GM23248 (cell line): Measurements from ENCODE around the gene TREML4. TPM values are rescaled to one million over a fixed set of nuclear protein-coding genes. Genes with fewer than 3 reads are reported as not detected.

Source experiments
- DNase-seq: peaks from one replicate; pipeline ENCODE4 v3.0.0-alpha.2; 2015
- H2AFZ ChIP-seq: fragments of 200-600 bp; sonication (generic); 2 replicates; pipeline ENCODE4 v1.6.1; 2016; ENCODE audit warnings: antibody characterized with exemption
- H3F3A ChIP-seq: fragments of 200-600 bp; sonication (generic); 2 replicates; pipeline ENCODE4 v1.6.1; 2016; ENCODE audit warnings: mild to moderate bottlenecking, antibody characterized with exemption, mixed run types; ENCODE audit not compliant: insufficient read depth
- H3K27ac ChIP-seq: fragments of 200-600 bp; sonication (generic); 2 replicates; pipeline ENCODE4 v1.5.1; 2016; ENCODE audit warnings: mild to moderate bottlenecking
- H3K27me3 ChIP-seq: fragments of 200-600 bp; sonication (generic); replicated peaks from 2 replicates; pipeline ENCODE4 v1.6.1; 2016; ENCODE audit warnings: mild to moderate bottlenecking; ENCODE audit not compliant: insufficient read depth
- H3K36me3 ChIP-seq: fragments of 200-600 bp; sonication (generic); 2 replicates; pipeline ENCODE4 v1.6.1; 2016; ENCODE audit warnings: low read depth, mild to moderate bottlenecking
- H3K4me1 ChIP-seq: fragments of 200-600 bp; sonication (generic); 2 replicates; pipeline ENCODE4 v1.6.1; 2016; ENCODE audit warnings: mild to moderate bottlenecking; ENCODE audit not compliant: insufficient read depth
- H3K4me2 ChIP-seq: fragments of 200-600 bp; sonication (generic); one replicate; pipeline ENCODE4 v1.6.1; 2016; ENCODE audit warnings: mild to moderate bottlenecking; ENCODE audit not compliant: unreplicated experiment
- H3K4me3 ChIP-seq: fragments of 200-600 bp; sonication (generic); 2 replicates; pipeline ENCODE4 v1.5.1; 2016; ENCODE audit warnings: mild to moderate bottlenecking
- H3K79me2 ChIP-seq: fragments of 200-600 bp; sonication (generic); 2 replicates; pipeline ENCODE4 v1.6.1; 2016; ENCODE audit warnings: mild to moderate bottlenecking; ENCODE audit not compliant: insufficient read depth
- H3K9ac ChIP-seq: fragments of 200-600 bp; sonication (generic); 2 replicates; pipeline ENCODE4 v1.6.1; 2016; ENCODE audit warnings: mild to moderate bottlenecking
- H3K9me2 ChIP-seq: fragments of 200-600 bp; sonication (generic); 2 replicates; pipeline ENCODE4 v1.6.1; 2016; ENCODE audit warnings: mixed run types, mild to moderate bottlenecking, moderate library complexity; ENCODE audit not compliant: insufficient read depth
- H3K9me3 ChIP-seq: fragments of 200-600 bp; sonication (generic); one replicate; pipeline ENCODE4 v1.6.1; 2017; ENCODE audit warnings: low read depth
- H4K20me1 ChIP-seq: fragments of 200-600 bp; sonication (generic); 2 replicates; pipeline ENCODE4 v1.6.0; 2016; ENCODE audit not compliant: insufficient read depth
- EZH2 ChIP-seq: fragments of 200-600 bp; sonication (generic); IDR thresholded peaks from 2 replicates; pipeline ENCODE4 v1.6.1; 2018; ENCODE audit warnings: antibody characterized with exemption, mild to moderate bottlenecking; ENCODE audit not compliant: insufficient read depth, poor library complexity, severe bottlenecking
- EZH2phosphoT487 ChIP-seq: fragments of 200-600 bp; sonication (generic); IDR thresholded peaks from 2 replicates; pipeline ENCODE4 v1.6.1; 2018; ENCODE audit warnings: antibody characterized with exemption, moderate library complexity, mild to moderate bottlenecking, low read depth; ENCODE audit not compliant: insufficient read depth
- WGBS, 2 experiments: methylation state at CpG; one replicate each; pipeline ENCODE4 v1.1.6; 2015 to 2017; ENCODE audit warnings: low lambda C conversion rate in 2 of 2, low coverage in 1 of 2; ENCODE audit errors: missing lambda C conversion rate in 2 of 2; 5-methylcytosine and 5-hydroxymethylcytosine counted together
- in situ Hi-C: fragments of 300-500 bp; cut with MboI; formaldehyde crosslinking; loops from 2 replicates; pipeline ENCODE4 v1.15.0; 2020
- polyA plus RNA-seq: library from polyadenylated mRNA; unstranded; fragments of >200 nt; fragmentation: Nextera tagmentation; extraction: Ambion mirVana; gene quantifications from 2 replicates; pipeline ENCODE4 v1.2.1, GENCODE V29; 2016
- total RNA-seq: library from RNA; depleted of rRNA; stranded (reverse); fragments of >200 nt; shearing (Covaris generic); gene quantifications from 2 replicates; pipeline ENCODE4 v1.2.3, GENCODE V29; 2014

Gene TREML4
- total and polyA plus RNA-seq, 2 experiments from 2014 or later, result not detected

DNA sequence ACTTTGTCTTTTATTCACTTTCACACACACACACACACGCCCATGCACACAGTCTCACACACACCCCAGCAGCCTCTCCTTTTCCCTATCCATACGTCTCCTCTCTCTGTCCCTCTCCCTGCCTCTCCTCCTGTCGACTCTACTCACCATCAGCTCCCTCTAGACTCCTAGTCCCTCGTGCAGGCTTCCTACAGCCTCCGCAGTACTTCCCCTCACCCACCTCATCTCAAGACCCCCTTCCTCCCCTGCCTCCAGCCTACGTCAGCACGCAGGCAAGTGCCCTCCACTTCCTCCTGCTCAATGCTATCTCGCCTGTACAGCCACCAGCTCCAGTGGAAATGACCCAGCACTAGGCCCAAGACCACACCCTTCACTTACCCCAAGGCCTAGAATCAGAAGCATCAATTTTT lies 26.4 kb upstream of the TREML4 start:
- Histone ChIP-seq H3K9me2 (no peaks in the 10 kb centered on the region), H3K36me3 (no peaks in the 10 kb centered on the region), H4K20me1 (no peaks in the 10 kb centered on the region), H3K9ac (no peak overlapping the region), H3K4me2 (no peak overlapping the region), H2AFZ (no peak overlapping the region), H3K4me3 (no peak overlapping the region), H3K4me1 (no peaks in the 10 kb centered on the region), H3K9me3 (no peaks in the 10 kb centered on the region), H3F3A (no peaks in the 10 kb centered on the region), H3K27me3 (peaks cover 5% of the 10 kb centered on the region; the same call in 1 of the 2 replicates), H3K79me2 (no peaks in the 10 kb centered on the region), H3K27ac (no peak overlapping the region)
- WGBS, 2 experiments, result 33 to 39% methylated on average over 5 to 8 of the region's 8 CpGs
- DNase-seq, result no peak
- TF ChIP-seq EZH2phosphoT487 (no peak), EZH2 (no peak)
- in situ Hi-C loops, result no loop called here

DNA sequence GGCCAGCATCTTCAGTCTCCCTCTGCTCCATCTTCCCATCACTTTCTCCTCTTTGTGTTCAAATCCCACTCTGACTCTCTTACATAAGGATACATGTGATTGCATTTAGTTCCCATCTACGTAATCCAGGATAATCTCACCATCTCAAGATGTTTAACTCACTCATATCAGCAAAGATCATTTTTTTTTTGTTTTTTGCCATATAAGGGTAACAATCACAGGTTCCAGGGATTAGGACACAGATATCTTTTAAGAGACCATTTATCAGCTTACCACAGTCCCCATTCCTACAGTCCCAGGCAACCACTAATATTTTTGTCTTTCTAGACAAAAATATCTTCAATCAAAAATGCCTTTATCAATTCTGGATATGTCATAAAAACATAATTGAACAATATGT lies 24.0 kb upstream of the TREML4 start:
- Histone ChIP-seq H3K36me3 (no peaks in the 10 kb centered on the region), H3K4me2 (no peak overlapping the region), H3K4me1 (no peaks in the 10 kb centered on the region), H3K27ac (no peak overlapping the region), H3K9me3 (no peaks in the 10 kb centered on the region), H3K79me2 (no peaks in the 10 kb centered on the region), H4K20me1 (no peaks in the 10 kb centered on the region), H2AFZ (no peak overlapping the region), H3F3A (no peaks in the 10 kb centered on the region), H3K27me3 (peaks cover 5% of the 10 kb centered on the region; the same call in 1 of the 2 replicates), H3K9me2 (no peaks in the 10 kb centered on the region), H3K4me3 (no peak overlapping the region), H3K9ac (no peak overlapping the region)
- TF ChIP-seq EZH2phosphoT487 (no peak), EZH2 (no peak)
- in situ Hi-C loops, result no loop called here
- DNase-seq, result no peak
- 30 to 41% methylated on average over 1 of the region's 1 CpG for WGBS, 2 experiments

DNA sequence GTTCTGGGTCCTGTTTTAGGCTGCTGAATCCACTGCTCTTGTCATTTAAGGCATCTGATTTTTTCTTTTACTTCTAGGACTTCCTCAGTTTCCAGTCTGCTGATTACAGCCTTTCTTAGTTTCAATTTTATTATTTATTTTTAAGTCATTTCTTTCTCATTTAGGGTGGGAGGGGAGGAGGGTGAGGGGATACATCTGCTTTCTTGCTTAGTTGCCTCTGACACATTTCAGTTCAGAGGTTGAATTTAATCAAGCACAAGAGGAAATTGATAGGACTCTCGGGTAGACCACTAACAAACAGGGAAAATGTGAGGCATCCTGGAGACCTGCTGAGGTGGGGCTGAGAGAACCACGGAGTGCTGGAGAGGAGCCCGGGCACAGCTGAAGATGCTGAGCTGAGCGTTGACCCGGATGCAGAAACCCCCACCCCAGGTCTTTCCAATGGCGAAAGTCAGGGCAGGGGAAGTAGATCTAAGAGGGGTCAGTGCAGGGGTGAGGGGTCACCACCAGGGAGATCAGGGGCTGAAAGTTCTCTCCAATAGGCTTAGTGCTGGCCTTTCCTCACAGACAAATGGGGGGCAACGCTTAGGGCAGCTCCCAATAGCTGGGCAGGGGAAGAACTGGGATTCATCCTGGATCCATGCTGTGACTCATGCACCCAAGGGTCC lies 19.6 kb upstream of the TREML4 start:
- Histone ChIP-seq H3K4me2 (no peak overlapping the region), H3K27me3 (peaks cover 13% of the 10 kb centered on the region), H4K20me1 (no peaks in the 10 kb centered on the region), H3K79me2 (no peaks in the 10 kb centered on the region), H3K27ac (no peak overlapping the region), H3K9me2 (no peaks in the 10 kb centered on the region), H3K9me3 (no peaks in the 10 kb centered on the region), H3K4me1 (no peaks in the 10 kb centered on the region), H3F3A (no peaks in the 10 kb centered on the region), H3K9ac (no peak overlapping the region), H3K4me3 (no peak overlapping the region), H3K36me3 (no peaks in the 10 kb centered on the region), H2AFZ (no peak overlapping the region)
- 47 to 54% methylated on average over 7 of the region's 7 CpGs for WGBS, 2 experiments
- in situ Hi-C loops, result no loop called here
- DNase-seq, result no peak
- TF ChIP-seq EZH2, result no peak
- TF ChIP-seq EZH2phosphoT487, result no peak

DNA sequence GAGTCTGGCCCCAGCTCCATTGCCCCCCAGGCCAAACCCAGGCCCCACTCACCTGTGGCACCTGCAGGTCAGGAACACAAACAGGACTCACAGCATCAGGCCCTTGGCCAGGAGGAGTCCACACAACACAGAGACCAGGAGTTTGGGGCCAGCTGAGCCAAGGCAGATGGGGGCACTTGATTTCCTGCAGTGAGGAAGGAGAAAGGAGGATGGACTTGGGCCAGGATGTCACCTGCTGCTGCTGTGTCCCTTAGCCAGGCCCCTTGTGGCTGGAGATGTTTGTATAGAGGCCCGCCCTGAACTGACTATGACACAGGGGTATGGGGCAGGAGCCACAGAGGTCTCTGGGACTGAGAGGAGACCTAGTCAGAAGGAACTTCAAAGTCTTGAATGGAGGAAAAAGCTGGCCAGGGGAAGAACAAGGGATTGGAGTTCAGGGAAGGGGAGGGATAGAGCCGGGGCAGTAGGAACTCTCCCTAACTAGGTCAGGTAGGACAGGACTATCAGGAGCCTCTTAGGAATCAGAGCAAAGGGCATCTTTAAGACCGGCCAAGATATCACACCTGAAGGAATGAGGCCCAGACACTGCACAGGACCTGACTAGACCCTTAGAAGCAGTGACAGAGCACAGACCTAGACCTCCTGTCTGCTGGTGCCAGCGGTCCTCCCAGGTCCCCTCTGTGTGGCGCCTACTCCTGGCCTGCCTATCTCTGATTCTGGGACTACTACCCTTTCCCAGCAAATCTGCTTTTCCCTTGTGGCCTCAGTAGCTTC lies 18.4 kb upstream of the TREML4 start:
- Histone ChIP-seq H3K4me1 (no peaks in the 10 kb centered on the region), H4K20me1 (no peaks in the 10 kb centered on the region), H3K9me3 (no peaks in the 10 kb centered on the region), H2AFZ (no peak overlapping the region), H3K79me2 (no peaks in the 10 kb centered on the region), H3K4me3 (no peak overlapping the region), H3K4me2 (no peak overlapping the region), H3K36me3 (no peaks in the 10 kb centered on the region), H3K9ac (no peak overlapping the region), H3K27ac (no peak overlapping the region), H3K9me2 (no peaks in the 10 kb centered on the region), H3K27me3 (peaks cover 13% of the 10 kb centered on the region), H3F3A (no peaks in the 10 kb centered on the region)
- in situ Hi-C loops, result no loop called here
- 50 to 51% methylated on average over 5 of the region's 5 CpGs for WGBS, 2 experiments
- no peak for TF ChIP-seq EZH2phosphoT487
- no peak for TF ChIP-seq EZH2
- no peak for DNase-seq
